HEK293 (cell line): ENCODE results near the gene CADPS.

Source experiments
- YY1 ChIP-seq: fragments of 450-650 bp; formaldehyde crosslinking; IDR thresholded peaks from 2 replicates; pipeline ENCODE4 v1.5.1; 2018; ENCODE audit warnings: missing biosample characterization, missing genetic modification characterization
- ZNF133 ChIP-seq: fragments of 450-650 bp; formaldehyde crosslinking; IDR thresholded peaks from 2 replicates; pipeline ENCODE4 v1.5.1; 2016; ENCODE audit warnings: missing biosample characterization, missing genetic modification characterization
- ZNF24 ChIP-seq: fragments of 450-650 bp; formaldehyde crosslinking; IDR thresholded peaks from 2 replicates; pipeline ENCODE4 v1.5.1; 2016; ENCODE audit warnings: missing biosample characterization, missing genetic modification characterization
- ZNF335 ChIP-seq: fragments of 450-650 bp; formaldehyde crosslinking; conservative IDR thresholded peaks from 2 replicates; pipeline ENCODE4 v1.5.1; 2016; ENCODE audit warnings: missing biosample characterization, missing genetic modification characterization
- ZNF37A ChIP-seq: fragments of 450-650 bp; IDR thresholded peaks from 2 replicates; pipeline ENCODE4 v1.5.1; 2018; ENCODE audit warnings: missing biosample characterization, missing genetic modification characterization
- ZNF473 ChIP-seq: fragments of 450-650 bp; formaldehyde crosslinking; IDR thresholded peaks from 2 replicates; pipeline ENCODE4 v1.5.1; 2017; ENCODE audit warnings: missing biosample characterization, missing genetic modification characterization
- ZNF610 ChIP-seq: fragments of 450-650 bp; formaldehyde crosslinking; IDR thresholded peaks from 2 replicates; pipeline ENCODE4 v1.5.1; 2016; ENCODE audit warnings: missing biosample characterization, missing genetic modification characterization, borderline replicate concordance
- ZNF830 ChIP-seq: fragments of 450-650 bp; IDR thresholded peaks from 2 replicates; pipeline ENCODE4 v1.5.0; 2018; ENCODE audit warnings: missing biosample characterization, missing genetic modification characterization, low read depth, mild to moderate bottlenecking, moderate library complexity
- TF ChIP-seq, protein P1 (sequence below): fragments of 450-650 bp; formaldehyde crosslinking; IDR thresholded peaks from 2 replicates; pipeline ENCODE4 v1.5.1; 2016; ENCODE audit warnings: missing biosample characterization, missing genetic modification characterization
- TF ChIP-seq, protein P2 (sequence below): sonication (generic); formaldehyde crosslinking; IDR thresholded peaks from 2 replicates; pipeline ENCODE4 v1.8.1; 2022; ENCODE audit warnings: mild to moderate bottlenecking, moderate library complexity, missing genetic modification reagents

DNA sequence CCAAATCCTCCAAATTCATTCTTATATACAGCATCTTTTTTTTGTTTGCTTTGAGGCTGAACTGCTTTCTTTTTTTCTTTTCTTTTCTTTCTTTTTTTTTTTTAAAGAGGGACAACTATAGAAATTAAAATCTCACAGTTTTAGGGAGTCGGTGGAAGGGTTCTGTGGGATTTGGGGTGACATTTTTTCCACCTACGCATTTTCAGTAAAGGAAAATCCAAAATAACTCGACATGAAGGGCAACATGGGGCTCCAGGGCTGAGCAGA, 498.8 kb downstream of the CADPS start:
- TF ChIP-seq YY1 (tag by site-specific recombination) (no peak), ZNF37A (tag by site-specific recombination) (no peak), ZNF610 (tag by site-specific recombination) (no peak), ZNF473 (tag by site-specific recombination) (no peak), ZNF24 (tag by site-specific recombination) (no peak), ZNF133 (tag by site-specific recombination) (no peak), ZNF830 (tag by site-specific recombination) (no peak), ZNF335 (tag by site-specific recombination) (no peak)
- TF ChIP-seq, protein P1, sequence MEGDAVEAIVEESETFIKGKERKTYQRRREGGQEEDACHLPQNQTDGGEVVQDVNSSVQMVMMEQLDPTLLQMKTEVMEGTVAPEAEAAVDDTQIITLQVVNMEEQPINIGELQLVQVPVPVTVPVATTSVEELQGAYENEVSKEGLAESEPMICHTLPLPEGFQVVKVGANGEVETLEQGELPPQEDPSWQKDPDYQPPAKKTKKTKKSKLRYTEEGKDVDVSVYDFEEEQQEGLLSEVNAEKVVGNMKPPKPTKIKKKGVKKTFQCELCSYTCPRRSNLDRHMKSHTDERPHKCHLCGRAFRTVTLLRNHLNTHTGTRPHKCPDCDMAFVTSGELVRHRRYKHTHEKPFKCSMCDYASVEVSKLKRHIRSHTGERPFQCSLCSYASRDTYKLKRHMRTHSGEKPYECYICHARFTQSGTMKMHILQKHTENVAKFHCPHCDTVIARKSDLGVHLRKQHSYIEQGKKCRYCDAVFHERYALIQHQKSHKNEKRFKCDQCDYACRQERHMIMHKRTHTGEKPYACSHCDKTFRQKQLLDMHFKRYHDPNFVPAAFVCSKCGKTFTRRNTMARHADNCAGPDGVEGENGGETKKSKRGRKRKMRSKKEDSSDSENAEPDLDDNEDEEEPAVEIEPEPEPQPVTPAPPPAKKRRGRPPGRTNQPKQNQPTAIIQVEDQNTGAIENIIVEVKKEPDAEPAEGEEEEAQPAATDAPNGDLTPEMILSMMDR (tag by site-specific recombination): no peak
- TF ChIP-seq, protein P2, sequence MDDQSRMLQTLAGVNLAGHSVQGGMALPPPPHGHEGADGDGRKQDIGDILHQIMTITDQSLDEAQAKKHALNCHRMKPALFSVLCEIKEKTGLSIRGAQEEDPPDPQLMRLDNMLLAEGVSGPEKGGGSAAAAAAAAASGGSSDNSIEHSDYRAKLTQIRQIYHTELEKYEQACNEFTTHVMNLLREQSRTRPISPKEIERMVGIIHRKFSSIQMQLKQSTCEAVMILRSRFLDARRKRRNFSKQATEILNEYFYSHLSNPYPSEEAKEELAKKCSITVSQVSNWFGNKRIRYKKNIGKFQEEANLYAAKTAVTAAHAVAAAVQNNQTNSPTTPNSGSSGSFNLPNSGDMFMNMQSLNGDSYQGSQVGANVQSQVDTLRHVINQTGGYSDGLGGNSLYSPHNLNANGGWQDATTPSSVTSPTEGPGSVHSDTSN (CRISPR knock-in tag): no peak
